ENCODE measurements around the gene ARMC8.

Gene ARMC8

DNA sequence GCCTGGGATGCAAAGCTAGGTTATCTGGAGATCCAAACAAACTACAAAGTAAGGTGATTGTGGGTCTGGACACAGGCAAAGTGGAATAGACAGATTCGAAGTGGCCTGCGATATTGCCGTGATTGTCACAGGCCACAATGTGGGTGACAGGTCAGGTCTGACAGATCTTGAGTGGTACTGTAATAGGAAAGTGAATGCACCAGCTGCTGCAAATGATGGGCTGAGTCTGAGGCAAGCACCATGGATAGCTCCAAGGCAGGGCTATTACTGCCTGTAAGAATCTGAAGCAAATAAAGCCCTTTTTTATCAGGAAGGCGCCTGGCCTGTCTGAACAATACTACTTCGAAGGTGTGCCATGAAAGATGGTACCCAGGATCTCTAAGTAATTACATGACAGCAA is 10.0 kb downstream of the ARMC8 start:
- DNase-seq (ENCODE audit: extremely low spot score), result no peak
- POLR2A ChIA-PET, result no interaction called here
- TF ChIP-seq, protein P1, sequence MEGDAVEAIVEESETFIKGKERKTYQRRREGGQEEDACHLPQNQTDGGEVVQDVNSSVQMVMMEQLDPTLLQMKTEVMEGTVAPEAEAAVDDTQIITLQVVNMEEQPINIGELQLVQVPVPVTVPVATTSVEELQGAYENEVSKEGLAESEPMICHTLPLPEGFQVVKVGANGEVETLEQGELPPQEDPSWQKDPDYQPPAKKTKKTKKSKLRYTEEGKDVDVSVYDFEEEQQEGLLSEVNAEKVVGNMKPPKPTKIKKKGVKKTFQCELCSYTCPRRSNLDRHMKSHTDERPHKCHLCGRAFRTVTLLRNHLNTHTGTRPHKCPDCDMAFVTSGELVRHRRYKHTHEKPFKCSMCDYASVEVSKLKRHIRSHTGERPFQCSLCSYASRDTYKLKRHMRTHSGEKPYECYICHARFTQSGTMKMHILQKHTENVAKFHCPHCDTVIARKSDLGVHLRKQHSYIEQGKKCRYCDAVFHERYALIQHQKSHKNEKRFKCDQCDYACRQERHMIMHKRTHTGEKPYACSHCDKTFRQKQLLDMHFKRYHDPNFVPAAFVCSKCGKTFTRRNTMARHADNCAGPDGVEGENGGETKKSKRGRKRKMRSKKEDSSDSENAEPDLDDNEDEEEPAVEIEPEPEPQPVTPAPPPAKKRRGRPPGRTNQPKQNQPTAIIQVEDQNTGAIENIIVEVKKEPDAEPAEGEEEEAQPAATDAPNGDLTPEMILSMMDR (IDR thresholded peaks at IDR 0.05; ENCODE audit: control extremely low read depth, extremely low read depth, low read depth, missing control alignments), result no peak
- CTCF ChIA-PET, result interaction anchor here (1.0 to 1.2 kb wide), 4 partner anchors 12 to 718 kb away, joined by 3 read pairs; no protein-coding TSS in a partner anchor

DNA sequence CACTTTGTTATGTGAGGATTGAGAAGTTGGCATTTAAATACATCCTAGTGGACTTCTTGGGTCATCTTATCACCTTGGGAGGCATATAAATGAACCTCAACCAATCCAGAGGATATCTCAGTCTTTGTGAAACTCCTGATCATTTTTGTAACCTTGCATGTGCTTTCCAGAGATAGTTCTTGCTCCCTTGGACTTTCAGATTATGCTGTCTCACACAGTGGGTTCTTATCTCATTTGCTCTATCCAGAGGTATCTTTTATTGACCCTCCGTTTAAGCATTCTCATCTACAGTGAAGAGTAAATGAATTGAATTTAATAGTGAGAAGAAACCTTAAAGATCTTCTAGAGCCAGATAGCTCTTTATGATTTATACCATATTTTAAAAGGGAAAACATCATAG is 10.4 kb downstream of the ARMC8 start:
- DNase-seq (ENCODE audit: extremely low spot score), result no peak
- POLR2A ChIA-PET, result no interaction called here
- CTCF ChIA-PET, result interaction anchor here (1.0 to 1.2 kb wide), 4 partner anchors 12 to 718 kb away, joined by 3 read pairs; no protein-coding TSS in a partner anchor
- TF ChIP-seq, protein P1 (IDR thresholded peaks at IDR 0.05; ENCODE audit: control extremely low read depth, extremely low read depth, low read depth, missing control alignments), result no peak

DNA sequence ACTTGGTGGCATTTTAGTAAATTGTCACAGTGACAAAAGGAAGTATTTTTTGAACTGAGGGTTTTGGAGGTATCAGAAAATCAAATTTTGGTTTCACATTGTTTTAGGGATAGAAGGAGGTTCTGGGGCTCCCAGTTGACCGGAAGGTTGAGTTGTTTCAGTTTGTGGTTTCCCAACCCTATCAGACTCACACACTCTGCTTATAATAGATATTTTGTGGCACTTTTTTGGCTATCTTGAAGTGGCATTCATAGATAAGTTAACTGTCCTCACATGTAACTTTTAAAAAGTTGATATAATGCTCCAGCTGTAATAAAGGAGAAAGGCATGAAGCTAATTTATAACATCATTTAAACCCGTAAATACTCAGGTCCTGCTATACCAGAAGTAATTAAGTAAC is 12.8 kb downstream of the ARMC8 start:
- DNase-seq (ENCODE audit: extremely low spot score), result no peak
- TF ChIP-seq, protein P1 (IDR thresholded peaks at IDR 0.05; ENCODE audit: control extremely low read depth, extremely low read depth, low read depth, missing control alignments), result no peak
- CTCF ChIA-PET, result no interaction called here
- POLR2A ChIA-PET, result no interaction called here

DNA sequence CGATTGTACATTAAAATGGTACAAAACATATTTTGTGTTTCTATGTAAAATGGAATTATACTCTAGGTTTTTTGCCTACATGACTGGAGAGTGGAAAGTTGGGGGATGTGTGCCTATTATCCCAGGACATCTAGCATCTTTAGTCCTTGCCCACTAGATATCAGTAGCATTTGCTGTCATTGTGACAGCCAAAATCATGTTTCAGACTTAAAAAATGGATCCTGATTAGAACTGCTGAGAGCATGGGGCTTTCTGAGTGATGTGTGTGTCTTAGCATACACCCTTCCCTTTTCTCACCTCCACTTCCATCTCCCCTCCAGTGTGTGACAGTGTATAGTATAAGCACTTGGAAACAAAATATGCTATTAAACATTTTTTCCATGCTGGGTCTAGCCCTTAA is 13.3 kb downstream of the ARMC8 start:
- TF ChIP-seq, protein P1 (IDR thresholded peaks at IDR 0.05; ENCODE audit: control extremely low read depth, extremely low read depth, low read depth, missing control alignments), result no peak
- ChIA-PET POLR2A (no interaction called here), CTCF (no interaction called here)
- DNase-seq (ENCODE audit: extremely low spot score), result no peak

DNA sequence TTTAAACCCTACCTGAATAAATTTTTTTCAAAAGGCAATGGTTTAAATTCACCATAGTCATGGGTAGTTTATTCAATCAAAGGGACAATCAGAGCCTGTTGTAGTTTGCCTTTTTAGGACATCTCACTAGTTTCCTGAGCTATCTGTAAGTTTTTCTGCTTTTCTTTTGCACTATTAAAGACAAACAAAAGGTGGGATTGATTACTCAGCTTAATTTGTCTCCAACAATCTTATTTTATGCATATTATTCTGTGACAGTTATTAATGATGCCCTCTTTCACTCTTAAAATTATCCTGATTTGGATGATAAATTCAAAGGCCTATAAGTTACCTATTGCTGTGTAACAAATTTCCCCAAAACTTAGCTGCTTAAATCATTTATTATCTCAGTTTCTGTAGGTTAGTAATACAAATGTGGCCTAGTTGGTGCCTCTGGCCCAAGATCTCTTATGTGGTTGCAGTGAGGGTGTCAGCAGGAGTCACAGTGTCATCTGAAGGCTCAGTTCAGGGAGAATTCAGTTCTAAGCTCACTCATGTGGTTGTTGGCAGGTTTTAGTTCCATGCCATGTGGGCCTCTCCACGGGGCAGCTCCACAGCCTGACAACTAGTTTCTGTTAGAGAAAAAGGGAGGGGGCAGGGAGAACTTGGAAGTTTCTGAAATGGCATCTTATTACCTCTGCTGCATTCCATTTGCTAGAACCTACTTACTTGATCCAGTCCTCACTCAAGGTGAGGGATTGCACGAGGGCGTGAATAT is 16.0 kb downstream of the ARMC8 start:
- TF ChIP-seq, protein P1 (IDR thresholded peaks at IDR 0.05; ENCODE audit: control extremely low read depth, extremely low read depth, low read depth, missing control alignments), result no peak
- ChIA-PET CTCF (interaction anchor here (0.7 to 1.4 kb wide), 5 partner anchors 10 to 27 kb away, joined by 3 to 6 read pairs (median 3); no protein-coding TSS in a partner anchor), POLR2A (no interaction called here)
- no peak for DNase-seq (ENCODE audit: extremely low spot score)

DNA sequence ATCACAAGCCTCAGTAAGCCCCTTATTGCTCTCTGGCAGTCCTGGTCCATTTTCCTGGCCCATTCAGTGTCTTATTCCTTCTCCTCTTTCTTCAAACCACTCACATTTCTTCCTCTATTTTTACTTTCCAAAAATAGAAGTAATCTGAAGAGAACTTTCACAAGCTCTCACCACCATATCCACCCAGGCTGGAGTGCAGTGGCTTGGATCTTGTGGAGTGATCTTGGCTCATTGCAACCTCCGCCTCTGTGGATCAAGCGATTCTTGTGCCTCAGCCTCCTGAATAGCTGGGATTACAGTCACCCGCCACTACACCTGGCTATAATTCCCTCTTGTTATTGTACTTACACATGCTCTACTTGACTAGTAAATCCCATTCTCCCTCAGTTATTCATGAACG is 16.8 kb downstream of the ARMC8 start:
- ChIA-PET CTCF (interaction anchor here (0.7 to 1.4 kb wide), 5 partner anchors 10 to 28 kb away, joined by 3 to 6 read pairs (median 3); no protein-coding TSS in a partner anchor), POLR2A (no interaction called here)
- TF ChIP-seq, protein P1 (IDR thresholded peaks at IDR 0.05; ENCODE audit: control extremely low read depth, extremely low read depth, low read depth, missing control alignments), result no peak
- DNase-seq (ENCODE audit: extremely low spot score), result no peak

All from GM10248 (cell line).